Measurements from ENCODE around the gene CASP4.
"Not testable (repeated sequence)": the region's sequence is repeated elsewhere in the genome, so short reads cannot be mapped to it uniquely, and the experiment has no call there.

CASP4 gene

DNA sequence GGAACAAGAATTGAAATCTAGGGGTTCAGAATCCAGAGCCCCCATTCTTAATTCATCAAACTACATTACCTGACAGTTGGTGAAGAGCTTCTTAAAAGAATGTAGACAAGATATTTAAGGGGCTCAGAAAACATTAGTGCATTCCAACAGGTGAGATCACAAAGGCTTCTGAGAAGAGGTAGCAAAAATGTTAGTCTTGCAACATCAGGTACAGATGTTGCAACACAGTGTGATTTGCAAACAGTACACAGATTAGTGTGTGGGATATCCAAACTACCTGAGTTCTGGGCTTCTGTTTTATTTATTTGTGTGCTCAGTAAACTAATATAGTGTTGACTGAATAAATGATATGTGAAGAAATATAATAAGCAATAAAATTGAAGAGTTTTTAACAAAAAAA, 11.8 kb downstream of the CASP4 start:
- no peak for DNase-seq (ENCODE audit: low spot score)

DNA sequence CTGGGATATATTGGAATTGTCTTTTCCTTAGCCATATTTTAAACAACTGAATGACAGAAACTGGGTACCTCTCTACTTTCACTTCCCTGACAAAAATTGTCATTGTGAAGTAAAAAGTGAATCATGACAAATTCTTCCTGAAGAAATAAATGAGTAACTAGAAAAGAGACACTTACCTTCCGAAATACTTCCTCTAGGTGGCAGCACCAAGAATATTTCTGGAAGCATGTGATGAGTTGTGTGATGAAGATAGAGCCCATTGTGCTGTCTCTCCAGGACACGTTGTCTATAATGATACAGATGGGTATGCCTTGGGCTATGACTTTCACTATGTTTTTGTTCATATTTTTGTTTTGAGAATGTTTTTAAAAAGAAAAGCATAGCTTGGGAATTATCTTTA, 21.5 kb downstream of the CASP4 start:
- DNase-seq (ENCODE audit: low spot score): no peak

DNA sequence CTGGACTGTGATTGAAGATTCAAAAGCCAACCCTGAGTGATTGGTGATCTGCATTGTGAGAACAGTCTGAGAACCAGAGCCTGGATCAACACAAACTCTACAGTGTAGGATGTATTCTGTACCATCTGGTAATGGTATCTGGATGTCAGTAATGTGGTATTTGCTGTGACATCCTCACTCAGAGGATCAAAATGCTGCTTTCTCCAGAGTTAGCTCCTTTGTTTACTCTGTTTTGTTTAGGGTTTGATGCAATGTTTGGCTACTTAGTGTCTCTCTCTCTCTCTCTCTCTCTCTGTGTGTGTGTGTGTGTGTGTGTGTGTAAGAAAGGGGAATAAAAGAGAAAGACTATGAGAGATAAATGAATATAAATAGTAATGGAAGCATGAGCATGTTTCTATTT, 24.3 kb downstream of the CASP4 start:
- no peak for DNase-seq (ENCODE audit: low spot score)

DNA sequence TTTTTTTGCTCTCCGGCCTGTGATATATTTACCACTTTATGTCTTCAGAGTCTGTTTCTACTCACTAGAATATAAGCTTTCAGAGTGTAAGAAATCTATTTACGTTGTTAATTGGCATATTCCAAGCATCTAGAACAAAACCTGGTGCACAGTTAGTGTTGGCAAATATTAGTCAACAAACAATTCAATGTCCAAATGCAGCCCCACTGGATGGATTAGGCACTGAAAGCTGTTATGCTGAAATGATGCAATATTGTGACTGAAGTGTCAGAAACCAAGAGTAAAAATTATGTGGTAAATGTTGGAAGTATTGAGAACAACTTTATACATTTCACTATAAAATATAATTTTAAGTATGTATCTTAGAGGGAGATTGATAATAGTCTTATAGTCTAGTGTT, 24.8 kb downstream of the CASP4 start:
- no peak for DNase-seq (ENCODE audit: low spot score)

DNA sequence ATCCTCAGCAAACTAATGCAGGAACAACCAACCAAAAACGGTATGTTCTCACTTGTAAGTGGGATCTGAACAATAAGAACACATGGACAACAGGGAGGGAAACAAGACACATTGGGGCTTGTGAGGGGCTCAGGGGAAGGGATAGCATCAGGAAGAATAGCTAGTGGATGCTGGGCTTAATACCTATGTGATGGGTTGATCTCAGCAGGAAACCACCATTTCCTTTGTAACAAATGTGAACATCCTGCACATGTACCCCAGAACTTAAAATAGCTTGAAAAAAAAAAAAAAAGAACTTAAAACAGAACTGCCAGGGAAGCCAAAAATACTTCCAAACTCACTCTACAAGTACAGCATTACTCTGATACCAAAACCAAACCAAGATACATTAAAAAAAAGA, 33.8 kb downstream of the CASP4 start:
- DNase-seq (ENCODE audit: low spot score): no peak

DNA sequence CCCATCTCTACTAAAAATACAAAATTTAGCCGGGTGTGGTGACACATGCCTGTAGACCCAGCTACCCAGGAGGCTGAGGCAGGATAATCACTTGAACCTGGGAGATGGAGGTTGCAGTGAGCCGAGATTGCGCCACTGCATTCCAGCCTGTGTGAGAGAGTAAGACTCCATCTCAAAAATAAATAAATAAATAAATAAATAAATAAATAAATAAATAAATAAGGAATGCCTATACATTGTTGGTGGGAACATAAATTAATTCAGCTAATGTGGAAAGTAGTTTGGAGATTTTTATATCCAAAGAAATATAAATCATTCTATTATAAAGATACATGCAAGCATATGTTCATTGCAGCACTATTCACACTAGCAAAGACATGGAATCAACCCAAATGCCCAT, 34.3 kb downstream of the CASP4 start:
- not testable (repeated sequence) for DNase-seq (ENCODE audit: low spot score)

DNA sequence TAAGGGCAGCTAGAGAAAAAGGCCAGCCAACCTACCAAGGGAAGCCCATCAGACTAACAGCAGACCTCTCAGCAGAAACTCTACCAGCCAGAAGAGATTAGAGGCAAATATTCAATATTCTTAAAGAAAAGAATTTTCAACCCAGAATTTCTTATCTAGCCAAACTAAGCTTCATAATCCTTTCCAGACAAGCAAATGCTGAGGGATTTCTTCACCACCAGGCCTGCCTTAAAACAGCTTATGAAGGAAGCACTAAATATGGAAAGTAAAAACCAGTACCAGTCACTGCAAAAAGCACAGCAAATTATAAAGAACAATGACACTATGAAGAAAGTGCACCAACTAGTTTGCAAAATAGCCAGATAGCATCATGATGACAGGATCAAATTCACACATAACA, 39.6 kb downstream of the CASP4 start:
- DNase-seq (ENCODE audit: low spot score): no peak

DNA sequence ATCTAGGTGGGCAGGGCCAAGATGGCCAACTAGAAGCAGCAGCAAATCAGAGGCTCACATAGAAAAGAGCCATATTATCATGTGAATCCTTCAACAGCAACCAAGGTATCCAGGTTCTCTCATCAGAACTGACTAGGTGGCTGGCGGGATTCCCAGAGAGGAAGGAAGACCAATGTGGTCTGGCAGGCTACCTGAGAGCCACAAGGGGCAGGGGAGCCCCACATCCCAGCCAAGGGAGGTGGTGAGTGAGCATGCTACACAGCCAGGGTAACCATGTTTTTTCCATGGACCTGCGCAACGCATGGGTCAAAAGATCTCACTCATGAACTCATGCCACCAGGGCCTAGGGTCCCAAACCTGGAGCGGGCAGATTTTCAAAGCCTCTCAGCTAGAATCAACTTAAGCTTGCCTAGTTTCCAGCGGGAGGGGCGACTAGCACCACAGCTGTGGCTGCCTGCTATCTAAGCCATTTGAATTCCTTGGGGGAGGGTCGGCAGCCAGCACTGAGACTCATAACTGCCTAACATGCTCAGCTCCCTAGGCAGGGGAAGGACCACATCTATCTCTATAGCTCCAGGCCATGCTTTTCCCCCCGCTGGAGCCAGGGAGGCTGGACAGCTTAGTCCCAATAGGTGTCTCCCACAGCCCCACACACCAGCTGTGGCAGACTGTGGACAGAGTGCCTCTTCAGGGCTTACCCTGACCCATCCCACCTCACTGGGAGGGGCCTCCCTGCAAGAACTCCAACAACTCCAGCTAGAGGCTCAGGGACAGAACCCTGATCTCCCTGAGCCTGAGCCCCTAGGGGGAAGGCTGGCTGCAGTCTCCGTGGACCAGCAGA, 41.4 kb downstream of the CASP4 start:
- no peak for DNase-seq (ENCODE audit: low spot score)

DNA sequence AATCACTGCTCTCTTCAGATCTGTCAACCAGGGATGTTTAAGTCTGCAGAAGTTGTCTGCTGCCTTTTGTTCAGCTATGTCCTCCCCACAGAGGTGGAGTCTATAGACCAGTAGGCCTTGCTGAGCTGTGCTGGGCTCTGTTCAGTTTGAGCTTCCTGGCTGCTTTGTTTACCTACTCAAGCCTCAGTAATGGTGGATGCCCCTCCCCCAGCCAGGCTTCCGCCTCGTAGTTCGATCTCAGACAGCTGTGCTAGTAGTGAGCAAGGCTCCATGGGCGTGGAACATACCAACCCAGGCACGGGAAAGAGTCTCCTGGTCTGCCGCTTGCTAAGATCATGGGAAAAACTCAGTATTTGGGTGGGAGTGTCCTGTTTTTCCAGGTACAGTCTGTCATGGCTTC, 42.5 kb downstream of the CASP4 start:
- DNase-seq (ENCODE audit: low spot score): no peak

DNA sequence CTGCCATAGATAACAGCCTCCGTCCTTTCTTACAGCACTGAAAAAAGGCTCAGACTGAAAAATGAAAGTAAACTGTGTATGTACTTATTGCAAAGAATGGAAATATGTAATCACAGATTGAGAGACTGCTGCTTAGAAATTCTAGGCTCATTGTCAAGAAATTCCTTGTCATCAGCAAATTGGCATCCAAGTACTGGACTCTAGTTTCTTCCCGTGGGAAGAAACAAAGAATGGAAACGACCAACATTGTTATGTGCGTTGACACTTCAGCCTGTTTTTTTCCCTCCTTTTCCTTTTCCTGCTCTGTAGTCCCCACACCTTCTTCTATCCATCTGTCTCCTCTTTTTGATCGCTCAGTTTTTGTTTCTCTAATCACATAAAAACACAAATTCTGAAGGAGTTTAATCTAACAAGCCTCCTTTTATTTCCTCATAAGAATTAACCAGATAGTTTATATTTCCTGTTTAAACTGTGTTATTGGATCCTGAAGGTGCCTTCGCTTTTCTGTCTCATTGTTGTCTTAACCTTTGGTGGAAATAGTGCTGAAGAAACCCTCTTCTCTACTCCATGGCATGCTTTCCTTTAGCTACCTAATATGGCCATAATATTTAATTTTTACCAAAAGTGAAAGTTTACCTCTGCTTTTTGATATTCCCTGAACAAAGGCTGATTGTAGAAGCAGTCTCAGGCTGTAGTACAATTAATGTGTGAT, 50.1 kb downstream of the CASP4 start:
- DNase-seq (ENCODE audit: low spot score): no peak

DNA sequence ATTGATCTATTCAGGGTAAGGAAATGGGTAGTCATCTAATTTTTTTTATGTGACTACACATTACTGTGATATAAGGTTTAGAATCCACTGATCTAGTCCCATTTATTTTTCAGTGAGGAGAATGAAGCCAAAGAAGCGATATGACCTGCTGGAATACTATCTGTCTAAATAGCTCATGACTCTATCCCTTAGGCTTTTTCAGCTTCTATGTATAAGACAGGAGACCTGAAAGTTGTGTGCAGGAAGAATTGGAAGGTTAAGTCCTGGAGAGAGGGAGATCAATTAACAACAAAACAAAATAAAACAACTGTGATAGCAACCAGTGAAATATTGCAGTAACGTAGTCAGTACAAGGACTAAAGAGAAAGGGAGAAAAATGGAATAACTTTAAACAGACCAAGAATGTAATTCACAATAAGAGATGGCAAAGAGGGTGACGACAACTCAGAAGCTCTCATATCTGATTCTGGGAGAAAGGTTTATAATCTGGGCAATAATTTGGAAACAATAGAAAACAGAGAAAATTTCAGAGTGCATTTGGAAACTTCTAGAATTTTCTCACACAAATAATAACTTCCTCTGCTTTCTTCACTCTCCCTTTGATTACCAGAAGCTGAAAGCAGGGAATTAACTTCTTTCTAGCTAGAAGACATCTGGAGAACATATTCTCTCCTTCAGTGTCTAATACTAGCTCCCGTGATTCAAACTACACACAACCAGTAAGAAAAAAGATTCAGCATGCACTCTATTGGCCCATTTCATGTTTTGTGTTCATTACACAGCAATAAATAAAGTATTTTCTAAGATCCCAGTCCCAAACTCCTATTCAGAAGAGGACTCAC, 50.9 kb downstream of the CASP4 start:
- DNase-seq (ENCODE audit: low spot score): no peak

DNA sequence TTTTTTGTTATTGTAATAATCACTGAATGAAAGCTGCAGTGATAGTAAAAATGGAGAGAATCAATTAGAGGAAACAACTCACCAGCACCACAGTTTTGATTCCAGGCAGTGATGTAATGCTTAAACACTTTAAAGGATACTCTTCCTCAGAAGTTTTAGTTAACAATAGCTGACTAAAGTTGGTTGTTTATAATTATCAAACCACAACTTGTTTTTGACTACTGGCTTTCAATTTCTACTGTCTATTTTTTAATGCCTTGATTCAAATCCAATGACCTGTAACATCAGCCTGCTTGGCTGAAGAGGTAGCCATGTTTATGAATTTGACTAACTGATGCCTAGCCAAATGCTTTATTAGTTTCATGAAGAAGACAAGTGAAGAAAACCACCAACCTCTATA, 51.9 kb downstream of the CASP4 start:
- DNase-seq (ENCODE audit: low spot score): no peak

DNA sequence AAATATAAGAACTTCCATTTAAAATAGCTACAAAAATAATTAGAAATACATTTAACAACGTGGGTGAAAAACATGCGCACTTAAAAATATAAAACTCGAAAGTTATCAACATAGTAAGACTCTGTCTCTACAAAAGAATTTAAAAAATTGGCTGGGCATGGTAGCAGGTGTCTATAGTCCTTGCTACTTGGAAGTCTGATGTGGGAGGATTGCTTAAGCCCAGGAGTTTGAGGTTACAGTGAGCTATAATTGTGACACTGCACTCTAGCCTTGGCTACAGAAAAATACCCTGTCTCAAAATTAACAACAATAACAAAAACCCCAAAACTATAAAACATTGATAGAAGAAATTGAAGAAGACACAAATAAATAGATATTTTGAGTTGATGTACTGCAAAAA, 56.3 kb downstream of the CASP4 start:
- no peak for DNase-seq (ENCODE audit: low spot score)

DNA sequence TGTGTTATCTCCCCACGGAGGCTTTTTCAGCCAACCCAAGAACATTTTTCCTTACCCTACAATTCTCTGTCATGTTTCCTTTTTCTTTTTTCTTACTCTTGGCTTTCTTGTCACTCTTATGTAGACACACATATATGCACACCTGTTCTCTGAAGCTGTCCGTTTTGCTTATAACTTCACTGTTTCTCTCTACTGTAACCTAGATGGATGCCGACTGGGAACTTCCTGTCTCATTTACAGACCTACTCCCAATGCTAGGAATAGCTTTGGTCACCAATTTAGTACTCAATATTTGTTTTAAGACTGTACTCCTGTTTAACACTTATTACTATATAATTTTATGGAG, 60.2 kb downstream of the CASP4 start:
- DNase-seq (ENCODE audit: low spot score): no peak

DNA sequence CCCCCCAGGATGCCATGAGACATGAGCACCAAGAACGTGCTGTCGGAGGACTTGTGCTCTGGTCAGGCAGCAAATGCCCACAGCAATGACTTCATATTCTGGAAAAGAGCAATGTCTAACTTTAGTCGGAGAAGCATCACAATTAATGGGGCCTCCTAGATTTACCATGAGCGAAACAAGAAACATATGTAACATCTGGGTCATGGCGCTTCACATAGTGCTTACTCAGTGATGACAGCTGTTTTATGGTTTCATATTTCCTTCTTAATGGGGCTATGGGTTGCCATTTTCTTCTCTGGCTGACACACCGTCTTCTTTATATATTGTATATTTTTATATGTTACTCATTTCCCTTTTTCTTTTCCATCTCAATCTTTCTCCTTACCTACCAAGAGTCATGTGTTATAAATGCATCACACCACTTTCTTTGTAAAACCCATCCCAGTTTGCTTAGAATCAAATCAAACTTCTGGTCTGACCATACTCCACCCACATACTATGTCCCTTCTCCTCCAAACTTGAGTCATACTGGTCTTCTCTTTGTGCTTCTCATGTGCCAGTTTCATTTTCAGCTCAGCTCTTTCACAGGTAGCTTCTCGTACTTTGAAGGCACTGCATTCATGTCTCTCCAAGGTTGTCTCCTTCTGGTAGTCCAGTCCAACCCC, 60.7 kb downstream of the CASP4 start:
- DNase-seq (ENCODE audit: low spot score): no peak

DNA sequence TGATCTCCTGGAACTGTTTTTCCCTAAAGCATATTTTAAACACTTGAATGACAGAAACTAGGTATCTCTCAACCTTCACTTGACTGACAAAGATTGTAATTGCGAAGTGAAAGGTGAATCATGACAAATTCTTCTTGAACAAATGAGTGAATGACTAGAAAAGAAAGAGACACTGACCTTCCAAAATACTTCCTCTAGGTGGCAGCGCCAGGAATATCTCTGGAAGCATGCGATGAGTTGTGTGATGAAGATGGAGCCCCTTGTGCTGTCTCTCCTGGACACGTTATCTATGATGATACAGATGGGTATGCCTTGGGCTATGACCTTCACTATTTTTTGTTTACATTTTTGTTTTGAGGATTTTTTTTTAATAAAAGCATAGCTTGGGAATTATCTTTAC, 63.1 kb downstream of the CASP4 start:
- DNase-seq (ENCODE audit: low spot score): no peak

DNA sequence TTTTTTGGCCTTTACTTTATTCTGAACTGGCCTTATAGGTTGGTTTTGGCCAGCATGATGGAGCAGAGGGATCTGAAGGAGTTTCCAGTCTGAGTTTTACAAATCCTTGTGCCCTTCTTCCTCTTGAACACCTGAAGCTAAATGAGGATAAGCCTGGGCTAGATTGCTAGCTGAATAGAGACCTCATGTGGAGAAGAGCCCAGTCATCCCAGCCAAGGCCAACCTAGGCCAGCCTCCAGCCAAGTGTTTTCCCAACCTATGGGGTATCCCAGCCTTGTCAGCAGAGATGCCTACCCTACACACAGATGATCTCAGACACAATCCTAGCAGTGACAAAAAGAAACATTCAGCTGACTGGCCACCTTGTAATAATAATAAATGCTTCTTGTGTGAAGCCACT, 69.1 kb downstream of the CASP4 start:
- DNase-seq (ENCODE audit: low spot score): no peak

DNA sequence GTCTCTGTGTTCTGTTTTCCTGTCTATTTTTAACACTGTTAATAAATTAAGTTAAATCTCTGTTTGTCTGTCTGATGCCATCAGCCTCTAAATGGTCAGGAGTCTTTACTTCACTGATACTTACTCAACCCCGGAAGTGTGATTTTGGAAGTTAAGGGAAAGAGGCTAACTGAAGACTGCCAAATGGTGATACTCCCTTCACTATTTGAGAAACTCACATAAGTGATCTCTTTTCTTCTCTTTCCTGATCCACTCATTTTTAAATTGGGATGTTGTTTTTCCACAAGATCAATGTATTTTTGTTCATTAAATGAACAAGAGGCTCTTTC, 69.7 kb downstream of the CASP4 start:
- DNase-seq (ENCODE audit: low spot score): no peak

DNA sequence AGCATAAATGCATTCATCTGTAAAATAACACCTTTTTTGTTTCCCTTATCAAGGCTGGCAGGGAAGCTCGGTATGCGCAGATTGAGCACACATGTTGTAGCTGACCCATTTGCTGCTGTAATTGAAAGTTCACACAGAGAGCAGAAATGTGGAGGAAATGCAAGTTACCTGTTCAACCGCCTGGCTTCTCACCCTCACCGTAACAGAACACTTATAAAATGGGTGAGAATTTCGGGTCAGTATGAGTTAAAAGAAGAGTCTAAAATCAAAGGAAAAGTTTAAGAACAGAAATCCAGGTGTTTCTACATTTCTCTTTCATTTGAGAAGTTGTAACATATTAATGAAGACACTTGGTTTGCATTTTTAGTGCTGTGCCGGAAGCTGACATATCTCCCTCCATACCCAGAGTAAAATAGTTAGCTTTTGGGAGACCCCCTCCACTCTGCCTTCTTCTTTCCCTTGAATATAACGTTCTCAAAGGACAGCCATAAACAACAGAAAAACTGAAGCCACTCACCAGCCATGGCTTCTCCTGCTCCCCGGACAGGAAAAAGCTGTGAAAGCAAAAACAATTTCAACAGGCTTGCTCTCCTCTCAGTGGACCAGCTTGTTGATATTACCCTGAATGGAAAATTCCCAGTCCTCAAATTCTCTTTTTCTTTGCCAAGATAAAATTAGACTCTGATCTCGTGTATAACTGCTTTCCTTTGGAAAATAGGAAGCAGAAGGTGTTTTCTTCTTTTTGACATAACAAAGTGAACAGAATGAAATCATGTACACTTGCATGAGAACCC, 70.3 kb downstream of the CASP4 start, which contains the start of gene CASP12:
CASP12 (minus strand) TSS at position 570 of the 794 bp plus-strand sequence.
- no peak for DNase-seq (ENCODE audit: low spot score)

DNA sequence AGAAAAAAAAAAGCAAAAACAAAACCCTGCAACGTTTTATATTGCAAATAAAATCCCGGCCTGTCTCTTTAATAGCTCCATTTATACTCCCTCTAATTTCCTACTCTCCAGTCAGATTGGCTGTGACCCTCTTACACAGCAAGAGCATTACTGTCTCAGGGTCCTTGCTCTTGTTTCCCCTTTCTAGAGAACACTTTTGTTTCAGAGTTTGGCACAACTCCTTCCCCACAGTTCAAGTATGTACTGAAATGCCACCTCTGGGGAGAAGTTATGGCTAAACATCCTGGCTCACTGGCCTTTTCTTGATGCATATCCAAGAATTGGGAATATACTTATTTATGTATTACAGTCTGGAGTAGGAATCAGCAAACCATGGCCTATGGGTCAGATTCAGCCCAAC, 72.7 kb downstream of the CASP4 start:
- DNase-seq (ENCODE audit: low spot score): no peak

DNA sequence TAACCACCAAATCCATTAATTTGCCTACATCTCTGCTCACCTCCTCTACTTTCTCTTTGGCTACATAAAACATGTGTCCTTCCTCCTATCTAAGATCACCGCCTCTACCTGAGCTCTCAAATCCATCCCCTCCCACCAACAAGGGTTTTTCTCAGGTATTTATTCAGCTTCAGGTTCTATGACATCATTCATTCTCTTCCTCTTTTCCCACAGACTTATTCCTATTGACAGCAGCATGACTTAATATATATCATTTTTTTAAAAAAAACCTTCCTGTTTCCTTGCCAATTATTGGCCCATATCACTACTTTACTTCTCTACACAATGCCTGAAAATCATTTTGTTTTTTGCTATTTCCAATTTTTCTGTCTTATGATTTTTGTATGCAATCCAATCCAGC, 74.5 kb downstream of the CASP4 start:
- no peak for DNase-seq (ENCODE audit: low spot score)
